Natural killer cell (primary cell): ENCODE measurements around the gene ZNF775. TPM values are rescaled to one million over a fixed set of nuclear protein-coding genes. Genes with fewer than 3 reads are reported as not detected.

ENCODE experiments used
- ATAC-seq, 3 donors: fragments of 150-1000 bp in 2 of 3; fragments of 200-7000 bp in 1 of 3; cut with Tn5 transposase; 1 replicate in 1 of 3; 2 replicates in 2 of 3; pipeline ENCODE4 v1.10.0; 2021; ENCODE audit warnings: mild to moderate bottlenecking in 2 of 3, moderate library complexity in 2 of 3
- DNase-seq, 2 donors: peaks; one replicate each; pipeline versions ENCODE4 v3.0.0 to v3.0.0-alpha.2; 2013 to 2021; ENCODE audit warnings: mixed read lengths in 1 of 2
- H3K27ac ChIP-seq: one replicate; pipeline ENCODE4 v1.5.1; 2013; ENCODE audit warnings: mild to moderate bottlenecking, low read length
- H3K27me3 ChIP-seq: one replicate; pipeline ENCODE4 v1.6.1; 2013; ENCODE audit warnings: low read length; ENCODE audit not compliant: control insufficient read depth, insufficient read depth
- H3K36me3 ChIP-seq: one replicate; pipeline ENCODE4 v1.6.1; 2013; ENCODE audit warnings: low read length; ENCODE audit not compliant: control insufficient read depth, insufficient read depth
- H3K4me1 ChIP-seq: one replicate; pipeline ENCODE4 v1.6.1; 2013; ENCODE audit warnings: low read length; ENCODE audit not compliant: control insufficient read depth, insufficient read depth
- H3K4me3 ChIP-seq: one replicate; pipeline ENCODE4 v1.5.1; 2013; ENCODE audit warnings: low read length
- H3K9me3 ChIP-seq: one replicate; pipeline ENCODE4 v1.6.1; 2013; ENCODE audit warnings: low read length; ENCODE audit not compliant: control insufficient read depth, insufficient read depth
- H3K27ac Mint-ChIP-seq, 2 donors: one replicate each; pipeline ENCODE4 v1.8.0; 2022; ENCODE audit warnings: mild to moderate bottlenecking in 2 of 2, mixed read lengths in 2 of 2, moderate library complexity in 1 of 2
- H3K27me3 Mint-ChIP-seq, 2 donors: one replicate each; pipeline ENCODE4 v1.8.0; 2022; ENCODE audit warnings: low read depth in 2 of 2, mixed read lengths in 2 of 2
- H3K36me3 Mint-ChIP-seq: one replicate; pipeline ENCODE4 v1.8.0; 2022; ENCODE audit warnings: mixed read lengths
- H3K4me1 Mint-ChIP-seq, 2 donors: one replicate each; pipeline ENCODE4 v1.8.0; 2022; ENCODE audit warnings: mixed read lengths in 2 of 2
- H3K4me3 Mint-ChIP-seq: one replicate; pipeline ENCODE4 v1.8.0; 2022; ENCODE audit warnings: mild to moderate bottlenecking, moderate library complexity, mixed read lengths
- H3K9me3 Mint-ChIP-seq, 2 donors: one replicate each; pipeline ENCODE4 v1.8.0; 2022; ENCODE audit warnings: mixed read lengths in 2 of 2
- WGBS: methylation state at CpG from one replicate; pipeline ENCODE4 v1.1.7; 2013; ENCODE audit warnings: missing lambda C conversion rate; ENCODE audit not compliant: insufficient coverage; 5-methylcytosine and 5-hydroxymethylcytosine counted together
- intact Hi-C: fragments of 100-400 bp; cut with micrococcal nuclease; formaldehyde crosslinking; loops from one replicate; pipeline ENCODE4 v1.14.2; 2022
- total RNA-seq, 4 donors: library from RNA; stranded (reverse); fragments of 120-200 nt in 1 of 4; gene quantifications; one replicate each; pipeline versions ENCODE4 v1.2.3 to v1.2.4, GENCODE V29; 2013 to 2022
- TF ChIP-seq, protein P1 (sequence below): fragments of 200-600 bp; IDR thresholded peaks from one replicate; pipeline ENCODE4 v1.8.0; 2022; ENCODE audit warnings: antibody characterized with exemption

ZNF775 gene
- total RNA-seq, 3 donors from 2014 or later (not counting 1 experiment from before 2014, with no cell fraction given), result 1.3 to 2.7 (median 1.6) TPM

- Histone ChIP-seq H3K27me3 (no peaks in the 10 kb centered on the region), H3K36me3 (no peaks in the 10 kb centered on the region), H3K4me1 (peaks cover 26% of the 10 kb centered on the region), H3K9me3 (peaks cover 7% of the 10 kb centered on the region), H3K27ac (no peak overlapping the region), H3K4me3 (no peak overlapping the region)
- Mint-ChIP-seq H3K27me3 (no peaks in the 10 kb centered on the region), H3K4me1 (peaks cover 15 to 24% of the 10 kb centered on the region in 2 donors), H3K9me3 (peaks cover 0 to 8% of the 10 kb centered on the region in 2 donors), H3K36me3 (no peaks in the 10 kb centered on the region), H3K27ac (no peak overlapping the region), H3K4me3 (no peak overlapping the region)
- no peak for ATAC-seq
- TF ChIP-seq, protein P1, sequence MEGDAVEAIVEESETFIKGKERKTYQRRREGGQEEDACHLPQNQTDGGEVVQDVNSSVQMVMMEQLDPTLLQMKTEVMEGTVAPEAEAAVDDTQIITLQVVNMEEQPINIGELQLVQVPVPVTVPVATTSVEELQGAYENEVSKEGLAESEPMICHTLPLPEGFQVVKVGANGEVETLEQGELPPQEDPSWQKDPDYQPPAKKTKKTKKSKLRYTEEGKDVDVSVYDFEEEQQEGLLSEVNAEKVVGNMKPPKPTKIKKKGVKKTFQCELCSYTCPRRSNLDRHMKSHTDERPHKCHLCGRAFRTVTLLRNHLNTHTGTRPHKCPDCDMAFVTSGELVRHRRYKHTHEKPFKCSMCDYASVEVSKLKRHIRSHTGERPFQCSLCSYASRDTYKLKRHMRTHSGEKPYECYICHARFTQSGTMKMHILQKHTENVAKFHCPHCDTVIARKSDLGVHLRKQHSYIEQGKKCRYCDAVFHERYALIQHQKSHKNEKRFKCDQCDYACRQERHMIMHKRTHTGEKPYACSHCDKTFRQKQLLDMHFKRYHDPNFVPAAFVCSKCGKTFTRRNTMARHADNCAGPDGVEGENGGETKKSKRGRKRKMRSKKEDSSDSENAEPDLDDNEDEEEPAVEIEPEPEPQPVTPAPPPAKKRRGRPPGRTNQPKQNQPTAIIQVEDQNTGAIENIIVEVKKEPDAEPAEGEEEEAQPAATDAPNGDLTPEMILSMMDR, result no peak
- no peak for DNase-seq
- intact Hi-C loops, result no loop called here
- WGBS, result 72% methylated on average over 17 of the region's 18 CpGs
Observed at GRCh38 chr7:150443793-150444540, 64.8 kb downstream of the ZNF775 start.

DNA sequence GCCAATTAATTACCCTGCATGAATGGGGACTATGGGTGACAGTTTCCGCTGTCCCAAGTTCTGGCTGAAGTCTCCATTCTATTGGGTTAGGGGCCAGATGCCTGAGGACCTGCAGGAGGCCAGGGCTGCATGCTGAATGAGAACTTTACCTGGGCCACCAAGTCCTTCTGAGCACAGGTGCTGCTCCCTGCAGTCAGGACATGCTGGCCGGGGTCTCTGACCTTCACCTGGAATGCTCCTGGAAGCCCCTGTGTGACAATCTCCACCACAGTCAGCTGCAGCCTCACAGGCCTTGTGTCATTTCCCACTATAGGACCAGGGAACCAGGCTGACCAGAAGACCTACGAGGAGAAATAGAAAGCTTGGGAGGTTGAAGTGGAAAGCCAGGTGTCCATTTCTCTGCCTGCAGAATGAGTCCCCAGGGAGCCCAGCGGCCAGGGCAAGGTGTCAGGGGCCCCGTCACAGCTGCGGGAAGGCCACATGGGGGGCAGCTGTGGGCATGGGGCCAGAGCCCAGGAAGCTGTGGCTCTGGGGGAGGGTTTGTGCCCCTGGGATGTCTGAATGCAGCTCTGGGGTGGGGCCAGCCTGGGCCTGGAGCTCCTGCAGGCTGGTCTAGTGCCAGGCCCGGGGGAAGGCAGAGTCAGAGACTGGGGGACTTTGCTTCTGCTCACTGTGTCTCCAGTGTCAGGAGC, 65.7 kb downstream of the ZNF775 start:
- H3K27me3 ChIP-seq, result no peaks in the 10 kb centered on the region
- intact Hi-C loops, result no loop called here
- TF ChIP-seq, protein P1, result no peak
- ATAC-seq, result no peak
- H3K4me3 Mint-ChIP-seq, result no peak overlapping the region
- H3K36me3 ChIP-seq, result no peaks in the 10 kb centered on the region
- 69% methylated on average over 7 of the region's 7 CpGs for WGBS
- H3K4me1 Mint-ChIP-seq, result peaks cover 21 to 31% of the 10 kb centered on the region in 2 donors
- peaks cover 34% of the 10 kb centered on the region for H3K4me1 ChIP-seq
- DNase-seq, result no peak
- no peak overlapping the region for H3K27ac ChIP-seq
- no peaks in the 10 kb centered on the region for H3K36me3 Mint-ChIP-seq
- peaks cover 7% of the 10 kb centered on the region for H3K9me3 ChIP-seq
- H3K9me3 Mint-ChIP-seq, result peaks cover 0 to 8% of the 10 kb centered on the region in 2 donors
- H3K27me3 Mint-ChIP-seq, result no peaks in the 10 kb centered on the region
- no peak overlapping the region for H3K27ac Mint-ChIP-seq
- no peak overlapping the region for H3K4me3 ChIP-seq

- Histone ChIP-seq H3K27ac (no peak overlapping the region), H3K27me3 (no peaks in the 10 kb centered on the region), H3K9me3 (peaks cover 7% of the 10 kb centered on the region), H3K4me3 (no peak overlapping the region), H3K4me1 (peaks cover 50% of the 10 kb centered on the region), H3K36me3 (no peaks in the 10 kb centered on the region)
- TF ChIP-seq, protein P1, result no peak
- DNase-seq (peak in 1 of 2 donors; percentile 28), ATAC-seq (no peak)
- intact Hi-C loops, result no loop called here
- Mint-ChIP-seq H3K4me3 (no peak overlapping the region), H3K27me3 (no peaks in the 10 kb centered on the region), H3K36me3 (no peaks in the 10 kb centered on the region), H3K9me3 (peaks cover 0 to 8% of the 10 kb centered on the region in 2 donors), H3K27ac (peak overlapping the region in 1 of 2 donors; percentile 8), H3K4me1 (peaks cover 33 to 43% of the 10 kb centered on the region in 2 donors)
- 96% methylated on average over 2 of the region's 2 CpGs for WGBS
Observed at GRCh38 chr7:150446288-150446938, 67.3 kb downstream of the ZNF775 start.

Other genes starting within 250 kb of the ZNF775 start
- gene LRRC61, start 56.0 kb upstream of the ZNF775 start, total RNA-seq, result 10 to 100 TPM in 2 of 3 donors, 1 to 10 TPM in 1; 7.3 to 16.7 (median 13.7) TPM
- gene ACTR3C, start 55.8 kb upstream of the ZNF775 start, total RNA-seq, result 1 to 10 TPM; 5.1 to 8.3 (median 7.2) TPM
- not detected for gene RARRES2, start 37.7 kb upstream of the ZNF775 start, total RNA-seq
- gene REPIN1, start 10.5 kb upstream of the ZNF775 start, total RNA-seq, result 10 to 100 TPM; 58.9 to 79.4 (median 76.5) TPM
- gene GIMAP8, start 71.3 kb downstream of the ZNF775 start, total RNA-seq, result 10 to 100 TPM in 1 of 3 donors, 1 to 10 TPM in 2; 6.7 to 17.7 (median 8.4) TPM
- 100 to 1,000 TPM in 1 of 3 donors, 10 to 100 TPM in 2; 66.3 to 100 (median 67.6) TPM for gene GIMAP7, start 135.5 kb downstream of the ZNF775 start, total RNA-seq
- 100 to 1,000 TPM; 105 to 215 (median 124) TPM for gene GIMAP4, start 188.1 kb downstream of the ZNF775 start, total RNA-seq